GM18909 (cell line): ENCODE data around the gene LRRC14B.
"Not testable (repeated sequence)": the region's sequence is repeated elsewhere in the genome, so short reads cannot be mapped to it uniquely, and the experiment has no call there.

Experiments used
- ATAC-seq: cut with Tn5 transposase; IDR thresholded peaks from one replicate; pipeline ENCODE4 v1.9.1; 2021; ENCODE audit warnings: mild to moderate bottlenecking; ENCODE audit not compliant: unreplicated experiment, poor library complexity

Gene LRRC14B

GRCh38 chr5:227375-227774, 36.1 kb downstream of the LRRC14B start:
- ATAC-seq, result not testable (repeated sequence)

GRCh38 chr5:228886-229285, 37.6 kb downstream of the LRRC14B start:
- ATAC-seq, result no peak

DNA sequence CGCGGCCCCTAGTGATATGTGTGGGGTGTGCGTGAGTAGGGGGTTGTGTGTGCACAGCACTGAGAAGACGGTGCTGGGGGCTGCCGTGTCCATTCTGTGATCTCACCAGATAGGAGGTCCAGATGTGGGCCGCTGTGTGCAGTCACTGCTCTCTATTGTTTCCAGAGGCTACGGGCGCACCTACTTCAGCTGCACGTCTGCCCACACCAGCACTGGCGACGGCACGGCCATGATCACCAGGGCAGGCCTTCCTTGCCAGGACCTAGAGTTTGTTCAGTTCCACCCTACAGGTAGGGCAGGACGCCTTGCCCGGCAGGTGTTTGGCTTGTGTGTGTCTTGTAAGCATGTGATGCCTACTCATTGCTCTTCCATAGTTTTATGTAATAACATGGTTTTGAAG, 39.4 kb downstream of the LRRC14B start:
- no peak for ATAC-seq

DNA sequence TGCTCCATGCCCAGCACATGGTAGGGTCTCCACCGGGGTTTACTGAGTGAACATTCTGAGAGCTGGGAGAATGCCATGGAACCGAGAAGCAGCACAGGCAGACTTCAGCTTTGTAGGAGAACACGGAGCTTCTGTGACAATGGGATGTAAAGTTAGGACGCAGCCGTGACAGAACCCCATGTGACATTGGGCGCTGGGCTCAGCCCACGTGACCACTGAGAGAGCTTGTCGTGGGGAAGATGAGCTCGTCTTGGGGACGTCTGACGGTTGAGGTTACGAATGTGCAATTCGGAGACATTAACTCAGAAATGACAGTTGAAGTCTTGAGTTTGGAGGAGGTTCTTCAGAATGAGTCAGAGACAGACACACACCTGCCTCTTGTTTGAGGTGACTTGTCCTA, 40.4 kb downstream of the LRRC14B start:
- no peak for ATAC-seq

GRCh38 chr5:233426-233825, 42.1 kb downstream of the LRRC14B start:
- not testable (repeated sequence) for ATAC-seq

- ATAC-seq, result no peak
Measured at GRCh38 chr5:234450-234849, 43.2 kb downstream of the LRRC14B start.

- ATAC-seq, result not testable (repeated sequence)
Measured at GRCh38 chr5:235527-235926, 44.2 kb downstream of the LRRC14B start.

GRCh38 chr5:237931-238330, 46.6 kb downstream of the LRRC14B start:
- not testable (repeated sequence) for ATAC-seq

GRCh38 chr5:240550-240949, 49.3 kb downstream of the LRRC14B start:
- ATAC-seq, result not testable (repeated sequence)

- ATAC-seq, result not testable (repeated sequence)
Measured at GRCh38 chr5:241045-241669, 49.9 kb downstream of the LRRC14B start.

GRCh38 chr5:243683-244367, 52.5 kb downstream of the LRRC14B start:
- ATAC-seq, result not testable (repeated sequence)

DNA sequence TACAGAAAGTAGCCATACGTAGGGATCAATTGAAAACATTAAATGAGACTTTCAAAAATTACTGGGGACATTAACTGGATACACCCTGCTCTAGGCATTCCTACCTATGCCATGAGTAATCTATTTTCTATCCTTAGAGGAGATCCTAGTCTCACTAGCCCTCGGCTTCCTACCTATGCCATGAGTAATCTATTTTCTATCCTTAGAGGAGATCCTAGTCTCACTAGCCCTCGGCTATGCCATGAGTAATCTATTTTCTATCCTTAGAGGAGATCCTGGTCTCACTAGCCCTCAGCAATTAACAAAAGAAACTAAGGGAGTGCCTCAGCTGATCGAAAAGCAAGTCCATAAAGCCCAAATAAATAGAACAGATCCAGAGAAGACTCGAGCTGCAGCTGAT, 54.4 kb downstream of the LRRC14B start:
- ATAC-seq, result not testable (repeated sequence)
